Sigmoid colon (tissue), 4 donors: ENCODE results near the gene GJA3.

Source experiments
- CTCF ChIP-seq, 4 experiments: fragments of 450-650 bp in 3 of 4; fragments of 200-600 bp in 1 of 4; IDR thresholded peaks; one replicate each; pipeline ENCODE4 v1.5.1; 2016 to 2019; ENCODE audit warnings: antibody characterized with exemption in 4 of 4, mild to moderate bottlenecking in 3 of 4, moderate library complexity in 2 of 4
- EP300 ChIP-seq, 4 donors: sonication (generic); formaldehyde crosslinking; IDR thresholded peaks; one replicate each; pipeline ENCODE4 v1.6.1; 2017; ENCODE audit warnings: antibody characterized with exemption in 4 of 4
- POLR2A ChIP-seq, 2 donors: fragments of 450-650 bp; IDR thresholded peaks; one replicate each; pipeline ENCODE4 v1.6.1; 2016; ENCODE audit warnings: antibody characterized with exemption in 2 of 2, mild to moderate bottlenecking in 2 of 2, moderate library complexity in 2 of 2

GRCh38 chr13:20121159-20121525 lies 39.7 kb downstream of the GJA3 start:
- TF ChIP-seq CTCF (IDR thresholded peaks at IDR 0.05), result no peak
- TF ChIP-seq POLR2A (IDR thresholded peaks at IDR 0.05), result no peak
- no peak for TF ChIP-seq EP300 (IDR thresholded peaks at IDR 0.05)
